ENCODE measurements around the gene PHACTR3. TPM values are rescaled to one million over a fixed set of nuclear protein-coding genes. Genes with fewer than 3 reads are reported as not detected.

The PHACTR3 gene
- total RNA-seq, 1 donor from 2014 or later, result 1.1 TPM

- H3K4me1 Mint-ChIP-seq (ENCODE audit: low read depth), result no peaks in the 10 kb centered on the region
- H3K4me3 Mint-ChIP-seq (ENCODE audit: low read depth), result no peak overlapping the region
- peaks cover 27% of the 10 kb centered on the region for H3K9me3 Mint-ChIP-seq (ENCODE audit: low read depth)
- H3K27ac Mint-ChIP-seq, result no peak overlapping the region
- DNase-seq (ENCODE audit: low spot score, unreplicated experiment), result no peak
- H3K27me3 Mint-ChIP-seq, result peaks cover 18% of the 10 kb centered on the region
- no peak for TF ChIP-seq CTCF (IDR thresholded peaks at IDR 0.05; ENCODE audit: unreplicated experiment)
- no peaks in the 10 kb centered on the region for H3K36me3 Mint-ChIP-seq (ENCODE audit: insufficient read depth)
Observed at GRCh38 chr20:59629141-59630045, 25.1 kb downstream of the PHACTR3 start.

GRCh38 chr20:59630526-59630925, 26.2 kb downstream of the PHACTR3 start:
- Mint-ChIP-seq H3K9me3 (ENCODE audit: low read depth) (peaks cover 28% of the 10 kb centered on the region), H3K4me1 (ENCODE audit: low read depth) (peaks cover under 1% of the 10 kb centered on the region), H3K36me3 (ENCODE audit: insufficient read depth) (no peaks in the 10 kb centered on the region), H3K4me3 (ENCODE audit: low read depth) (no peak overlapping the region), H3K27ac (no peak overlapping the region), H3K27me3 (peaks cover 14% of the 10 kb centered on the region)
- DNase-seq (ENCODE audit: low spot score, unreplicated experiment), result no peak
- TF ChIP-seq CTCF (IDR thresholded peaks at IDR 0.05; ENCODE audit: unreplicated experiment), result no peak

- no peak for DNase-seq (ENCODE audit: low spot score, unreplicated experiment)
- no peak overlapping the region for H3K4me3 Mint-ChIP-seq (ENCODE audit: low read depth)
- peaks cover 24% of the 10 kb centered on the region for H3K9me3 Mint-ChIP-seq (ENCODE audit: low read depth)
- H3K36me3 Mint-ChIP-seq (ENCODE audit: insufficient read depth), result no peaks in the 10 kb centered on the region
- H3K4me1 Mint-ChIP-seq (ENCODE audit: low read depth), result peaks cover 4% of the 10 kb centered on the region
- H3K27ac Mint-ChIP-seq, result no peak overlapping the region
- TF ChIP-seq CTCF (IDR thresholded peaks at IDR 0.05; ENCODE audit: unreplicated experiment), result no peak
- H3K27me3 Mint-ChIP-seq, result peaks cover 6% of the 10 kb centered on the region
Observed at GRCh38 chr20:59631751-59632540, 27.6 kb downstream of the PHACTR3 start.

GRCh38 chr20:59632541-59633113, 28.3 kb downstream of the PHACTR3 start:
- H3K27me3 Mint-ChIP-seq, result peaks cover 2% of the 10 kb centered on the region
- TF ChIP-seq CTCF (IDR thresholded peaks at IDR 0.05; ENCODE audit: unreplicated experiment), result no peak
- no peak overlapping the region for H3K27ac Mint-ChIP-seq
- H3K36me3 Mint-ChIP-seq (ENCODE audit: insufficient read depth), result no peaks in the 10 kb centered on the region
- DNase-seq (ENCODE audit: low spot score, unreplicated experiment), result no peak
- H3K9me3 Mint-ChIP-seq (ENCODE audit: low read depth), result peaks cover 19% of the 10 kb centered on the region
- H3K4me3 Mint-ChIP-seq (ENCODE audit: low read depth), result no peak overlapping the region
- H3K4me1 Mint-ChIP-seq (ENCODE audit: low read depth), result peaks cover 4% of the 10 kb centered on the region

- H3K27ac Mint-ChIP-seq, result no peak overlapping the region
- DNase-seq (ENCODE audit: low spot score, unreplicated experiment), result no peak
- no peaks in the 10 kb centered on the region for H3K36me3 Mint-ChIP-seq (ENCODE audit: insufficient read depth)
- no peaks in the 10 kb centered on the region for H3K27me3 Mint-ChIP-seq
- peaks cover 4% of the 10 kb centered on the region for H3K4me1 Mint-ChIP-seq (ENCODE audit: low read depth)
- no peak overlapping the region for H3K4me3 Mint-ChIP-seq (ENCODE audit: low read depth)
- peaks cover 20% of the 10 kb centered on the region for H3K9me3 Mint-ChIP-seq (ENCODE audit: low read depth)
- TF ChIP-seq CTCF (IDR thresholded peaks at IDR 0.05; ENCODE audit: unreplicated experiment), result no peak
Observed at GRCh38 chr20:59633656-59634251, 29.4 kb downstream of the PHACTR3 start.

Measured in progenitor cell of endocrine pancreas (in vitro differentiated cells).